HepG2 (cell line): ENCODE results near the gene NOB1. TPM values are rescaled to one million over a fixed set of nuclear protein-coding genes. Genes with fewer than 3 reads are reported as not detected.

ENCODE experiments used
- ATAC-seq: fragments of 200-7000 bp; cut with Tn5 transposase; 3 replicates; pipeline ENCODE4 v1.9.1; 2020; ENCODE audit warnings: mild to moderate bottlenecking, moderate library complexity
- BruUV-seq: library from RNA; stranded (reverse); fragments of 400-500 nt; replicated peaks from 2 replicates; lab custom pipeline; 2021; lab: Mats Ljungman, UMichigan
- CTCF ChIA-PET: fragments of 300-600 bp; formaldehyde crosslinking; extraction: SDS; loops from one replicate; lab custom pipeline; 2021; ENCODE audit warnings: low total read pairs, inconsistent platforms, low intra/inter-chr PET ratio; lab: Yijun Ruan, JAX
- POLR2A ChIA-PET: fragments of 350-600 bp; sonication (Branson Sonifier 250); formaldehyde crosslinking; loops from one replicate; lab custom pipeline; 2020; ENCODE audit warnings: antibody characterized with exemption, inconsistent platforms; lab: Yijun Ruan, JAX
- DNase-seq: peaks from one replicate; pipeline ENCODE4 v3.0.0-alpha.2; 2015; ENCODE audit warnings: low spot score
- FAIRE-seq: peaks from 3 replicates; lab custom pipeline; 2011; peaks lifted over from hg19 to GRCh38; lab: Jason Lieb, UNC
- H2AFZ ChIP-seq: one replicate; pipeline ENCODE4 v1.6.1; 2011; ENCODE audit warnings: low read length, inconsistent platforms
- H3K27ac ChIP-seq: fragments of 300-600 bp; 3 replicates; pipeline ENCODE4 v1.8.0; 2011; ENCODE audit warnings: mixed run types, mild to moderate bottlenecking, mixed read lengths, low read length, inconsistent platforms; ENCODE audit not compliant: insufficient read depth; ENCODE audit errors: extremely low read length
- H3K27me3 ChIP-seq, 2 experiments: fragments of 200-600 bp in 1 of 2; 2 replicates in 1 of 2; 3 replicates in 1 of 2; pipeline versions ENCODE4 v1.6.0 to v1.8.0; 2011; ENCODE audit warnings: low read length in 2 of 2, mild to moderate bottlenecking in 2 of 2, moderate library complexity in 2 of 2, inconsistent platforms in 1 of 2; ENCODE audit not compliant: insufficient read depth in 2 of 2, control insufficient read depth in 1 of 2
- H3K36me3 ChIP-seq, 2 experiments: fragments of 200-600 bp in 1 of 2; replicated peaks in 1 of 2; 2 replicates in 1 of 2; 3 replicates in 1 of 2; pipeline versions ENCODE4 v1.5.1 to v1.8.0; 2011; ENCODE audit warnings: low read length in 2 of 2, inconsistent platforms in 1 of 2; ENCODE audit not compliant: insufficient read depth in 2 of 2, control insufficient read depth in 1 of 2
- H3K4me1 ChIP-seq: 2 replicates; pipeline ENCODE4 v1.5.1; 2012; ENCODE audit warnings: low read length, inconsistent platforms; ENCODE audit not compliant: insufficient read depth
- H3K4me2 ChIP-seq: 2 replicates; pipeline ENCODE4 v1.6.0; 2011; ENCODE audit warnings: low read depth, low read length, inconsistent platforms
- H3K4me3 ChIP-seq, 3 experiments: fragments of 200-600 bp in 1 of 3; sonication (generic), shearing (Covaris generic) in 1 of 3; replicated peaks in 1 of 3; 2 replicates each; pipeline ENCODE4 v1.5.1; 2011 to 2016; ENCODE audit warnings: low read length in 3 of 3, inconsistent platforms in 2 of 3, low read depth in 2 of 3, mild to moderate bottlenecking in 2 of 3, control low read depth in 1 of 3, mixed read lengths in 1 of 3; ENCODE audit not compliant: insufficient read depth in 1 of 3
- H3K79me2 ChIP-seq: one replicate; pipeline ENCODE4 v1.6.1; 2011; ENCODE audit warnings: low read length, inconsistent platforms; ENCODE audit not compliant: insufficient read depth
- H3K9ac ChIP-seq: 2 replicates; pipeline ENCODE4 v1.6.0; 2011; ENCODE audit warnings: mild to moderate bottlenecking, low read depth, low read length, inconsistent platforms; ENCODE audit not compliant: insufficient read depth
- H3K9me3 ChIP-seq: 2 replicates; pipeline ENCODE4 v1.5.1; 2012; ENCODE audit warnings: mild to moderate bottlenecking, low read length
- H4K20me1 ChIP-seq: 2 replicates; pipeline ENCODE4 v1.6.0; 2011; ENCODE audit warnings: inconsistent platforms, mild to moderate bottlenecking, low read length, moderate library complexity; ENCODE audit not compliant: insufficient read depth
- FOXK2 ChIP-seq: fragments of 450-650 bp; IDR thresholded peaks from 2 replicates; pipeline ENCODE4 v1.6.1; 2016
- HNRNPLL ChIP-seq: fragments of 200-400 bp; formaldehyde crosslinking; IDR thresholded peaks from 2 replicates; pipeline ENCODE4 v1.6.1; 2017; ENCODE audit warnings: mild to moderate bottlenecking, low read depth, low read length; ENCODE audit not compliant: poor library complexity, severe bottlenecking
- MLX ChIP-seq: IDR thresholded peaks from 2 replicates; pipeline ENCODE4 v1.6.1; 2016
- TERF1 ChIP-seq: sonication (generic); formaldehyde crosslinking; IDR thresholded peaks from 2 replicates; pipeline ENCODE4 v1.8.0; 2022; ENCODE audit warnings: mild to moderate bottlenecking, missing genetic modification reagents, moderate library complexity
- ZFP82 ChIP-seq: sonication (generic); formaldehyde crosslinking; IDR thresholded peaks from 2 replicates; pipeline ENCODE4 v1.5.1; 2020; ENCODE audit warnings: mild to moderate bottlenecking, missing genetic modification reagents, borderline replicate concordance
- ZKSCAN8 ChIP-seq: IDR thresholded peaks from 2 replicates; pipeline ENCODE4 v1.6.1; 2016; ENCODE audit warnings: borderline replicate concordance, missing genetic modification reagents, missing compliant biosample characterization
- ZNF318 ChIP-seq: sonication (generic); formaldehyde crosslinking; IDR thresholded peaks from 2 replicates; pipeline ENCODE4 v1.4.0; 2020; ENCODE audit warnings: mild to moderate bottlenecking, missing genetic modification reagents
- ZNF674 ChIP-seq: sonication (generic); formaldehyde crosslinking; IDR thresholded peaks from 2 replicates; pipeline ENCODE4 v1.5.0; 2020; ENCODE audit warnings: low read depth, mild to moderate bottlenecking, missing genetic modification reagents
- ZNF776 ChIP-seq: sonication (generic); formaldehyde crosslinking; IDR thresholded peaks from 2 replicates; pipeline ENCODE4 v1.4.0; 2020; ENCODE audit warnings: mild to moderate bottlenecking, missing genetic modification reagents
- WGBS: methylation state at CpG from one replicate; pipeline ENCODE4 v1.1.6; 2017; ENCODE audit warnings: low lambda C conversion rate; 5-methylcytosine and 5-hydroxymethylcytosine counted together
- in situ Hi-C: cut with HindIII; loops from 2 replicates; pipeline ENCODE4 v1.10.0; 2017; ENCODE audit warnings: low pct_unique_long_range_greater_than_20kb; ENCODE audit not compliant: extremely low pct_ligation_motif_present
- intact Hi-C: fragments of 100-400 bp; cut with micrococcal nuclease; formaldehyde crosslinking; loops from one replicate; pipeline ENCODE4 v1.10.0; 2022; ENCODE audit not compliant: unreplicated experiment
- polyA plus RNA-seq, 8 experiments: library from polyadenylated mRNA; depleted of rRNA in 3 of 8; stranded (reverse) in 7 of 8; unstranded in 1 of 8; fragments of >200 nt; fragmentation: Illumina TruSeq in 4 of 8; extraction: Trizol in 4 of 8; gene quantifications; 2 replicates each; pipeline versions ENCODE4 v1.2.1 to v1.2.3, GENCODE V29; 2011 to 2016; ENCODE audit warnings: low read depth in 4 of 8, missing spikeins in 1 of 8, mixed read lengths in 1 of 8; ENCODE audit not compliant: insufficient read depth in 1 of 8
- total RNA-seq, 5 experiments: library from RNA; depleted of rRNA; stranded (reverse); fragments of >200 nt; fragmentation: Illumina TruSeq; extraction: Trizol; gene quantifications; 2 replicates each; pipeline ENCODE4 v1.2.3, GENCODE V29; 2016; ENCODE audit warnings: low read depth in 1 of 5

The NOB1 gene
- total and polyA plus RNA-seq, 2 of the 13 experiments (the other 11 are each of a cell fraction or from before 2014, with no cell fraction given), result 47.1 to 162 TPM

GRCh38 chr16:69741519-69741918, 13.2 kb downstream of the NOB1 start:
- peaks cover 4% of the 10 kb centered on the region; the same call in 1 of the 2 replicates for H4K20me1 ChIP-seq
- in situ Hi-C loops, result no loop called here
- H2AFZ ChIP-seq, result no peak overlapping the region
- H3K79me2 ChIP-seq, result peaks cover 11% of the 10 kb centered on the region
- H3K4me1 ChIP-seq, result peaks cover 11% of the 10 kb centered on the region
- no peak overlapping the region for H3K27ac ChIP-seq
- ChIA-PET POLR2A (interaction anchor here (2.2 to 6.2 kb wide), 3 partner anchors 13 to 19 kb away, joined by 12 to 46 read pairs (median 19); partner anchors contain the start of genes NOB1 and NQO1), CTCF (no interaction called here)
- H3K9me3 ChIP-seq, result no peaks in the 10 kb centered on the region
- no TSS peak for BruUV-seq
- no peak overlapping the region for H3K4me3 ChIP-seq
- TF ChIP-seq ZKSCAN8, result no peak
- TF ChIP-seq ZFP82 (CRISPR knock-in tag), result no peak
- TF ChIP-seq ZNF776 (CRISPR knock-in tag), result no peak
- no peak for TF ChIP-seq ZNF674
- TF ChIP-seq MLX (CRISPR knock-in tag), result no peak
- TF ChIP-seq FOXK2, result no peak
- no peak for TF ChIP-seq HNRNPLL
- no peak for TF ChIP-seq ZNF318 (CRISPR knock-in tag)
- no peak for TF ChIP-seq TERF1 (CRISPR knock-in tag)
- DNase-seq (no peak), ATAC-seq (no peak), FAIRE-seq (no peak)
- no peaks in the 10 kb centered on the region for H3K27me3 ChIP-seq
- WGBS, result 88% methylated on average over 8 of the region's 8 CpGs
- intact Hi-C loops, result no loop called here
- peaks cover 37 to 70% of the 10 kb centered on the region in 2 experiments for H3K36me3 ChIP-seq
- no peak overlapping the region for H3K9ac ChIP-seq
- H3K4me2 ChIP-seq, result no peak overlapping the region
